Jurkat, Clone E6-1 (cell line): ENCODE data around the gene ARF1.

ENCODE experiments used
- DNase-seq: peaks from one replicate; pipeline ENCODE4 v3.0.0-alpha.2; 2011; ENCODE audit warnings: low read depth, low spot score
- H3K4me3 ChIP-seq: 2 replicates; pipeline ENCODE4 v1.5.1; 2011; ENCODE audit warnings: mild to moderate bottlenecking, low read length, control low read depth, moderate library complexity

Gene ARF1

GRCh38 chr1:228082918-228083870 lies 686 bp downstream of the ARF1 start:
- DNase-seq = no peak
- H3K4me3 ChIP-seq = peak overlapping the region; percentile 96

GRCh38 chr1:228083871-228084278 lies 1.4 kb downstream of the ARF1 start:
- H3K4me3 ChIP-seq = peak overlapping the region; percentile 96
- no peak for DNase-seq

- no peak for DNase-seq
Observed at GRCh38 chr1:228084325-228084724, 1.8 kb downstream of the ARF1 start.

GRCh38 chr1:228084797-228085196 lies 2.3 kb downstream of the ARF1 start:
- DNase-seq = no peak
- H3K4me3 ChIP-seq = no peak overlapping the region

More at GRCh38 chr1:228084325-228084724, 1.8 kb downstream of the ARF1 start:
- H3K4me3 ChIP-seq = peak overlapping the region; percentile 96

GRCh38 chr1:228085287-228085951 lies 2.9 kb downstream of the ARF1 start:
- no peak for DNase-seq
- no peak overlapping the region for H3K4me3 ChIP-seq

GRCh38 chr1:228087771-228088251 lies 5.3 kb downstream of the ARF1 start:
- no peak for DNase-seq
- no peak overlapping the region for H3K4me3 ChIP-seq

GRCh38 chr1:228088586-228089498 lies 6.3 kb downstream of the ARF1 start:
- no peak for DNase-seq
- H3K4me3 ChIP-seq = no peak overlapping the region

GRCh38 chr1:228089519-228090380 lies 7.2 kb downstream of the ARF1 start:
- H3K4me3 ChIP-seq = no peak overlapping the region
- no peak for DNase-seq

- DNase-seq = no peak
- H3K4me3 ChIP-seq = no peak overlapping the region
Observed at GRCh38 chr1:228090613-228091081, 8.1 kb downstream of the ARF1 start.

GRCh38 chr1:228091084-228091483 lies 8.6 kb downstream of the ARF1 start:
- no peak for DNase-seq

GRCh38 chr1:228092342-228093049 lies 10.0 kb downstream of the ARF1 start:
- no peak overlapping the region for H3K4me3 ChIP-seq
- no peak for DNase-seq

More at GRCh38 chr1:228091084-228091483, 8.6 kb downstream of the ARF1 start:
- no peak overlapping the region for H3K4me3 ChIP-seq

- no peak for DNase-seq
Observed at GRCh38 chr1:228093050-228093906, 10.8 kb downstream of the ARF1 start.

GRCh38 chr1:228094432-228095016 lies 12.0 kb downstream of the ARF1 start:
- no peak overlapping the region for H3K4me3 ChIP-seq
- DNase-seq = no peak

More at GRCh38 chr1:228093050-228093906, 10.8 kb downstream of the ARF1 start:
- H3K4me3 ChIP-seq = no peak overlapping the region

- H3K4me3 ChIP-seq = no peak overlapping the region
- DNase-seq = no peak
Observed at GRCh38 chr1:228095161-228095560, 12.7 kb downstream of the ARF1 start.

GRCh38 chr1:228095938-228096337 lies 13.4 kb downstream of the ARF1 start:
- no peak overlapping the region for H3K4me3 ChIP-seq
- no peak for DNase-seq
